HG02571 (cell line): ENCODE data around the gene ZNF512B.
"Not testable (repeated sequence)": the region's sequence is repeated elsewhere in the genome, so short reads cannot be mapped to it uniquely, and the experiment has no call there.

ENCODE experiments used
- ATAC-seq: cut with Tn5 transposase; IDR thresholded peaks from one replicate; pipeline ENCODE4 v1.9.1; 2021; ENCODE audit warnings: mild to moderate bottlenecking, moderate library complexity; ENCODE audit not compliant: unreplicated experiment

The ZNF512B gene

DNA sequence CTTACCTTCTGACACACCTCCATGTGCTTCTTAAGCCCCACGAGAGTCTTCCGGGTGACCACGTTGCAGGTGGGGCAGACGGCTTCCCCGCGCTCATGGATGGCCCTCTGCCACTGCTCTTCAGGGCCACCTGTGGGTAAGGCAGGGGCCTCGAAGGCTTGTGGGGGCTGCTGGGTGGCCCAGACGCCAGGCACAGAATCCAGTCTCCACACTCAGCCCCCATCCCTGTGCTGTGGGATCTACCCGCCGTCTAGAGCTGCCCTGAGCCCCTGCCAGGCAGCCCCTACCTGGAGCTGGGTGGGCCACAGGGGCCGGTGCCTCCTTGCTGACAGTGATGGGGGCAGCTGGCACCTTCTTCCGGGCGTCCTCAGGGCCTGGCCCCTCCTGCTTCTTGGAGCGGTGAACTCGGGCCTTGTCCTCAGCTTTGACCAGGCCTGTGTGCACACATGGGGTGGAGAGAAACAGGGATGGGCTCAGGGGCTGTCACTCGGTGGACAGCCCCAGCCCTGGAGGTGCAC lies 5.9 kb downstream of the ZNF512B start:
- no peak for ATAC-seq

DNA sequence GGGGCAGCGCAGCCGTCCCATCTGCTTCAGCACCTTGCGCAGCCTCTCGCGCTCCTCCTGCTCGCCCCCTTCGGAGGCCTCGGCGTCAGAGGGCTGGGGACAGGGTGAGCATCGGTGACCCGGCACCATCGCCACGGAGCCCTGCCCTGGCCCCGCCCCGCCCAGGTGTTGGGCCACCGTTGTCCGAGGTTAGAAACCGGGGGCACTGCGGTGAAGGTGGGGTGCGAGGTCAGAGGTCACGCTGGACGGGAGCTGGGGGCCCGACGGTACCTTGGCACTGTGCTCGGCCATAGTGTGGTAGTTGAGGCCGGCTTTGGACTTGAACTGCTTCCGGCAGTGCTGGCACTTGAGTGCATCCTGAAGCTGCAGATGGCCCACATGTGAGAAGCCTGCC lies 6.4 kb downstream of the ZNF512B start:
- ATAC-seq = no peak

DNA sequence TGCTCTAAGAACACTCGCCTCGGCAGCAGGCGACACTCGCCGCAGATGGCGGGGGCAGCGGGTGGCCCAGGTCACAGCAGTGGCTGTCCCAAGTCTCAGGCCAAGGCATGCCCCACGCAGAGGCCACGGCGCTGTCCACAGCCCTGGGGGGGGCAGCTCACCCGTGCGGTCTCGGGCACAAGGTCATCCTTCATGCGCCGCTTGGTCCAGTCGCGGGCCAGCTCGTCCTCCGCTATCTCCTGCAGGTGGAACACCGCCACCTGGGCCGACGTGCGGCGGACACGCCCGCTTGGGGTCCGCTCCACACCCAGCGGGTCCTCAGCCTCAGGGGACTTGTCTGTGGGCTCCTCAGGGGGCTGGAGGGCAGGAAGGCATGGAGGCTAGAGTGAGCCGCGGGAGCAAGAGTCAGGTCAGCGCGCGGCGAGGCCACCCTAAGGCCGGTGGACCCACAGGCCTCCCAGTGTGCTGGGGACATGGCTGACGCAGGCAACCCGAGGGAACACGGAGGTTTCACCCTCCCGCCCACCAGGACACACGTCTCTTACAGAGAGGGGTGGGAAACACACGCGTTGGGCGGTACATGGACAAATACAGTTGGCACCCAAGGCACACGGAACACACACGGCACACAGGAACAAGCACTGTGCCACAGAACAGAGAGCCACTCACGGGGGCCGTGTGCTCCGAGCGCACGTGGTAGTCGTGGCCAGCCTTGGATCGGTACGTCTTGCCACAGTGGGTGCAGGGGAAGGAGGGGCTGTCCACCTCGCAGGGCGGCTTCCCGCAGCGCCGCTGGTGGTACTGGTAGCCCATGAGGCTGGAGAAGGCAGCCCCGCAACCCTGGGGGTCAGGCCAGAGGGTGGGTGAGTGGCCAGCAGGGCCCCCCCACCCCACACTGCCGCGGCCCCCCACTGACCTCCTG lies 7.0 kb downstream of the ZNF512B start:
- ATAC-seq = no peak

DNA sequence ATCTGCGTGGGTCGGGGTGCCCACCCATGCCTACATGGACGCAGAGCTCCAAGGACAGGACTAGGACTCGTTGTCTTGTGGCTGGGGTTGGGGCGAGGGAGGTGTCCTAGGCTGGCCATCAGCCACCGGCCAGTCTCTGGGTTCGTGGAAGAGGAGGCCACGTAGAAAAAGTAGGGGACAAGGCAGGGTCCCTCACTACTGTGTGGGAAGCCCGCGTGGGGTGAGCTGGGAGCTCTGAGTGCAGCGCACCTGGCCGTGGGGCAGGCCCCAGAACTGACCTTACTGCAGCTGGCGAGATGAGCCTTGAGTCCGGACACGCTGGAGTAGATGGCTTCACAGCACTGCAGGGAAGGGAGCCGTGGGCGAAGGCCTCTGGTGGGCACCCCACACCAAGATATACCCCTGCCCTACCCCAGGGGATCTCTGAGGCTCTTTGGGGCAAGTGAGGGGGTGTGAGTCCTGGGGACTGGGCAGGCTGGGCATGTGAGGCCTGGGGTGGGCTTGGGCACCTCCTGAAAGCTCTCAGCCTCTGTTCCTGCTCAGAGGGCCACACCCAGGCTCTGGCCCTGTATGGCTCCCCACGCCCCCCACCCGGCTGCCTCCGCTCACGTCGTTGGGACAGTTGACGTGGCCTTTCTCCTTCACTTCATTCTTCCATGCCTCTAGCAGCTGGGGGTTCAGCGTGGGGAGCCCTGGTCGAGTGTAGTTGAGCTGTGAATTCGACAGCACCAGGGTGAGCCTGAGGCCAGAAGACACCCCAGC lies 7.9 kb downstream of the ZNF512B start:
- no peak for ATAC-seq

DNA sequence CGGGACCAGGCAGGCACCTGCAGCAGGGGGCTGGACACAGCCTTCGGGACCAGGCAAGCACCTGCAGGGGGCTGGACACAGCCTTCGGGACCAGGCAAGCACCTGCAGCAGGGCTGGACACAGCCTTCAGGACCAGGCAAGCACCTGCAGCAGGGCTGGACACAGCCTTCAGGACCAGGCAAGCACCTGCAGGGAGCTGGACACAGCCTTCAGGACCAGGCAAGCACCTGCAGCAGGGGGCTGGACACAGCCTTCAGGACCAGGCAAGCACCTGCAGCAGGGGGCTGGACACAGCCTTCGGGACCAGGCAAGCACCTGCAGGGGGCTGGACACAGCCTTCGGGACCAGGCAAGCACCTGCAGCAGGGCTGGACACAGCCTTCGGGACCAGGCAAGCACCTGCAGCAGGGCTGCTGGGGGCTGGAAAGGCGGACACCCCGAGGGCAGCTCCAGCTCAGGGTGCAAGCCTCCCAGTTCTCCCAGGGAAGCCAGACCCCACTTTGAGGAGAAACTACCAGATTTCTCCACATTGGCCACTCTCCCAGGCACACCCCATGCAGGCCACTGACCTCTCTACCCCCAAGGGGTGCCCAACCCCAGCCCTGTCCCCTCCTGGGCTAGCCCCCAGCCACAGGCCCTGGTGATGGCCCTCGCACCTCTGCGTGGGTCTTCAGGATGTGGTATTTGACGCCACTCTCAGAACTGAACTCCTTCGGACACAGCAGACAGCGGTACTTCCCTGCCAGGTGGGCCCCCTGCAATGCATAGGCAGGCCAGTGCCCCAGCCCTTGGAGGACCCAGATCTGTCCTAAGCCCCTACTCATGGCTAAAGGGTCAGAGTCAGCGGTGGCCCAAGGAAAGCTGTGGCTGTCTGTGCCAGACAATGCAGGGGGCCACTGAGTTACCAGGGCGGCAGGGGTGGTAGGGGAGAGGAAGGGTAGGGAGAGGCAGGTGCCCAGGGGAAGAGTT lies 8.8 kb downstream of the ZNF512B start:
- not testable (repeated sequence) for ATAC-seq

DNA sequence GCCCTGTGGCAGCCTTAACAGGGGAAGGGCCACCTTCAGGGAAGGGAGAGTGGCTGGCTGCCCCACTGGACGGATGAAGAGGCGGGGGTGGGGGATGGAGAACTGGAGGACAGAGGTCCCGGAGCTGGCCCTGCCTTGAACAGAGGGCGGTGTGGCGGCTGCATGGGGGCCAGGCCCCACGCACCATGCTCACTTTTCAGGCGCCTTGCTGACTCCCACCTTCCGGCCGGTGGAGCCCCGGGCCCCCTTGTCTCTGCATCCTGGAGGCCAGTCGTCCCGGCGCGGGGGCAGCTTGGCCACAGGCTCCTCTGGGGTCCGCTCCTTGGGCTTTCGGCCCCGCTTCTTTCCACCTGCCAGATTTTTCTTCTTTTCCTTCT lies 10.0 kb downstream of the ZNF512B start:
- ATAC-seq = no peak

DNA sequence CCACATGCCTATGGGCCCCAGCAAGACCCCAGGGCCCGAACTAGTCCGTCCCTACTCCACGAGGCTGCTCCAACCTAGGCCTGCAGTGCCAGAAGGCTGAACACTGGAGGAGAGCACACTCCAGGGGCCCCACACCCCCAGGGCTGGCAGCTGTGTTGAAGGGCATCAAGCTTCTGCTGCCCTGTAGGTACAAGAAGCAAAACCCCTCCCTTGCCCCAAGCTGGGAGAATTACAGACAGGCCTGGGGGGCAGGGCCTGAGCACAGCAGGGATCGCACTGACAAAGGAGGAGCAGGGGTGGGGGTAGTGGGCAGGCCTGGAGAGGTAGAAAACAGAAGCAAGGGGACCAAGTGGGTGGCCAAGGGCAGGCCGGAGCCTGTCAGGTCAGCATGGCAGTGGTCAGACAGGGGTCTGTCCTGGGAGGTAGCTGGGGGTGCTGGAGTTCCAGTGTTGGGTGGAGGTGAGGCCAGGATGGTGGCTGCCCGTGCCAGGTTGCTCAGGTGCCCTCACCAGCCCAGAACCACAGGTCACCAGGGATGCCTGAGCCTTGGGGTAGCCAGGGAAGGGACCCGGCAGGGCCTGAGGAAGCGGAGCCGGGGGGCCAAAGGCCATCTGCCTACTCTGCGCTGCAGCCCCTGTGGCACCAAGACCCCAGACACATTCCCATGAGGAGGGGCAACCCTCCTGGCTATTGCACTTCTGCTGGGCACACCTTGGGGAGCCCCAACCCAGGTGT lies 10.6 kb downstream of the ZNF512B start:
- ATAC-seq = no peak

DNA sequence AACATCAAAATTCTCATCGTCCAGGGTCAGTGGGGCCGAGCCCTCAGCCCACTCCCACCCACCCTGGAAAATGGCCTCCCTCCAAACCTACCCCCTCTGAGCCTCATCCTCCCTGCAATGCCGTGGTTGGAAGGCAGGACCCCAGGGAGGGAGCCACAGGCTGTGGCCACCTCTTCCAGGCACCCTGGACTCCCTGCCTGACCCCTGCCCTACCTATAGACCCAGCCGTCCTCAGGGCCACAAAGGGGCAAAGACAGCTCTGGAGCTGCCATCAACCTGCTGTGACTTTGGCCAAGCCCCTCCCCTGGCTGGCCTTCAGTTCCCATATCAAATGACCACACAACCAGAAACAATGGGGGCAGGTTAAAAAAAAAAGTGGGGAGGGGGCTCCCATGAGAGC lies 11.3 kb downstream of the ZNF512B start:
- no peak for ATAC-seq

DNA sequence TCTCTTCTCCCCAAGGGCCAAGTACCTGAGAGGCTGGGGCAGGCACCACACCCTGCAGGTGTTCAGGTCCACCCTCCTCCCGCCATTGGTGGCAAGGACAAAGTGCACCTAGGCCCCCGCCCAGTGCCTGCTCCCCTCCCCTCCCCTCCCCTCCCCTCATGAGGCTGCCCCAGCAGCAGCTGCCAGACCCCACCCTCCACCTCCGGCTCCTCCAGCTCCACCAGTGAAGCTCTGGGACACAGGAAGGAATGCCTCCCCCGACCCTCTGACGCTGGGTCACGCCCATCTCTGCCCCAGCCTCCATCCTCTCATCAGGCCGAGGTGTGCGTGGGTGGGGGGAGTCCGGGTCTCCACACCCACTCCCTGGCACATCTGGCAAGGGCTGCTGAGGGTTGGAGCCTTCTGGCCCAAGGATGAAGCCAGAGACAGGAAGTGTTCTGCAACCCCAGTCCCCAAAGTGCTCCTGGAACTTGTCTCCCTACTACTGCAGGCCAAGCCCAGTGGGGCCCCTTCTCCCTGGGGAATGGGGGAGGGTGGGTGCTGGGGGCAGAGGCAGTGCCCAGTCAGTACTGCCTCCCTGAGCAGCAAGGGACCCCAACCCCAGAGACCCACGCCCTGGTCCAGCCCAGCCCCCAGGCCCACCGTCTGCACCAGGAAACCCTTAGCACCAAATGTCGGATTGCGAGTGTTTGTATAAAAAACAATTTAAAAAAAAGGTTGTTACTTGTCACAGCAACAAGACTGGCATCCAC lies 11.9 kb downstream of the ZNF512B start:
- no peak for ATAC-seq

DNA sequence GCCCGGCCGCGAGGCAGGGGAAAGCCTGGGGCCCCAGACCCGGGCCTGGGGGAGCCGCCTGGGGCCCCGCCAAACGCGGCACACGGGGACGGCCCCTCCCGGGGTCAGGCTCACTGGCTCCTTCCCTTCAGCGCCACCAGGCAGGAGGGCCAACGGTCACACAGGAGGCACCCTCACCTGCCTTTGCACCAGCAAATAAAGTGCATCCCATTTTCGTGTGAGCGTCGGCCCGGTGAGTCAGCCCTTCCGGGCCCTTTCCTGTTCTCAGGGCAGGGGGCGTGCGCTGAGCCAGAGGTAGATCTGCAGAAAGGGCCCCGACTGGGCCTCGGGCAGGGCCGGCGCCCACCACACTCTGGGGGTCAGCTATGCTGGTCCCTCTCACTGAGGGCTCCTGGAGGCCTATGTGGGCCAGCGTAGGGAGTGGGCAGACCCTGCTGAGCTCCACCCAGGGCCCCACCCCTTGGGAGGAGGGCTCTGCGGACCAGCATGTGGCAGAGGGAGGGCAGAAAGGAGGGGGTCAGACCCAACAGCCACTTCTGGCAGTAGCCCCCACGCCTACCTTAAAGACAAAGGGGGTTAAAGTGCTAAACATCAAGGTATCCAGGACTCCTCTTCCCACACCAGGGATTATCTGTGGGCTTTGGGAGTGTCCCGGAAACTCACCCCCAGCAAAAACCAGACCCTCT lies 12.6 kb downstream of the ZNF512B start:
- ATAC-seq = no peak

DNA sequence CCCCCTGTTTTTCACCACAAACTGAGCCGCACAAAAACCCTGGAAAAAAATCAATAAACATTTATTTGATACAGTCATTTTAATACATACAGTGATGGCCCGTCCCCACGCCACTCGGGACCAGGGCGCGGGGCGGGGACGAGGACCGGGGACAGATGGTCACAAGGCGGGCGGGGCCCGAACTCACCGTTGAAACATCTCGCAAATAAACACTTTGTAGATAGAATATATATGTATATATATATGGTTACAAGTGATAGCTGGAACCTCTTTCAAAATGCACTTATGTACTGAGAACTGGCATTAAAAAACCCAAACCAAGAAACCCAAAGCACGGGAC lies 13.1 kb downstream of the ZNF512B start:
- ATAC-seq = peak; percentile 6

DNA sequence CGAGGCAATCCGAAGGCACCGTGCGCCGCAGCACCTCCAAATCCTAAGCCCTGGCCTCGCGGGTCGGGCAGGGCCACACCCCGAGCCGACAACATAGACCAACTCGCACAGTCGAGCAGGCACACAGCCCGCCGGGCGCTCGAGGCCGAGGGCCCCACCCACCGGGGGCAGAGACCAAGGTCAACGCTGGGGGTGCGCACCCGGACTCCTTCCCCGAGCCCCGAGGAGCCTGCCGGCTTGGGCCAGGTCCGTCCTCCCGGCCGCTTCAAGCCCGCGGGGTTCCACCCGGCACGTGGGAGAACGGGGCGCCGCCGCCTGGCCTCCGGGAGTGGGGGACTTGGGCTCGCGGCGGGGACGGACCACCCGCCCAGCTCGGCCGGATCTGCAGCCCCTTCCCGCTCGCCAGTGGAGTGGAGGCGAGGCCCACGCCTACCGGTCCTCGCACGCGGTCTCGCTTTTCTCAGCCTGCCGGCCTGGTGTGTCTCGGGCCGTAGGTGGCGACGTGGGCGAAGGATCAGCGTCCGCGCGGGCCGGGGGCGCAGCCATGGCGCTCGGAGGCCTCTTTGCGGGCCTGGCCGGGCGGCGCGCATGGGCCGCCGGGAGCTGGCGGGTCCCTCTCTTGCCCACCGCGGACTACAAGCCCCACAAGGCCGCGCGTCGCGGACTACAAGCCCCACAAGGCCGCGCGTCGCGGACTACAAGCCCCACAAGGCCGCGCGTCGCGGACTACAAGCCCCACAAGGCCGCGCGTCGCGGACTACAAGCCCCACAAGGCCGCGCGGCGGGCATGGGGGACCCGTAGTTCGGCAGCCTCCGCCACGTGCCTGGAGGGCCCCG lies 13.7 kb downstream of the ZNF512B start, which contains the start of gene UCKL1:
Gene UCKL1 (minus strand): TSS at position 590 of the 837 bp plus-strand sequence. CDS start 44 bp downstream, at position 546.
- ATAC-seq = peak; percentile 64

DNA sequence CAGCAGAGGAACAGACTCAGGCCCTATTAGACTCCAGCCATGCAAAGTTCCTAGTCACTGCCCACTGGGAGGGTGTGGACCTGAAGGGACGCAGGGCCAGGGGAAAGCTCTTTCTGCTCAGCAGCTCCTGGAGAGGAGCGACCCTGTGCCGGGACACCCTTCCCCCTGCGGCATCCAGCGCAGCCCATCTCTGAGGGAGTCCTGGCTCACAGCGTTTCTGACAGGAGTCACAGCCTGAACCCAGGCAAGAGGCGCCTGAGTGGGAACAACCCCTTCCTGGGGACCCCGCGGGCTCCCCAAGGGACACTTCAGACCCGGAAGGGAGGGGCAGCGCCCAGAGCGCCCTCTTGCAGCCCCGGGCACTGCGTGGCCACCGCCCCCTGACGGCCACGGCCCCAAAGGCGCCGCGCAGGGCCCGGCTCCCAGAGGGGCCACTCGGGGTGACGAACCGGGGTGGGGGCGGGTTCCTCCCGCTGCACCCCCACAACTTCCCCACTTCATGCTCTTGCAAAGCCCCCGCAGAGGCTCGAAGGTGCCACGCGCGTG lies 14.4 kb downstream of the ZNF512B start:
- ATAC-seq = peak; percentile 8

DNA sequence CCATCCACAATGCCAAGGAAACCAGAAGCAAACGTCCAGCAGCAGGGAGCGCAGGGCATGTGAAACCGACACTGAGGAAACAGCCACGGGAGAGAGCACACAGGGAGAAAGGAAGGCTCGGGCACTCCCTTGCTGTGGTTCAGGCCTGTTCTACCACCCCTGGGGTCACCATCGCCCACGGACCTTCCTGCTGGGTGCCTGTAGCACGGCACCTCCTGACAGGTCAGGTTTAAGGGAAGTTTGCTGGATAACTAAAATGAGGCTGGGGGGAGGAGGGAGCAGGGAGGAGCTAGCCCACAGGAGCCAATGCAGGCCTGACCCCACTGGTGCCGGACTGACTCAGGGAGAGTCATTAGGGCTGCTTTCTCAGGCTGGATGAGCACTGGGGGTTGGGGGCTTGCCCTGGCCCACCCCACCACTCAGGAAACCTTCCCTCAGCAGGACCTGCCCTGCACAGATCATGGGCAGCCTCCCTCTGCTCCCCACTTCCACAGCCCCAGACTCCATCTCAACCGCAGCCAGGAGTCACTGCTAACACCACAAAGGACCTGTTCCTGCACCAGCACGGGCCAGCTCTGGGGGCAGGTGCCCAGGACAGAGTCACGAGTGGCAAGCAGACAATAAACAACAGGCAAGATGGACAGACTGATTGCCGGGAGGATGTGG lies 15.8 kb downstream of the ZNF512B start:
- ATAC-seq = no peak

DNA sequence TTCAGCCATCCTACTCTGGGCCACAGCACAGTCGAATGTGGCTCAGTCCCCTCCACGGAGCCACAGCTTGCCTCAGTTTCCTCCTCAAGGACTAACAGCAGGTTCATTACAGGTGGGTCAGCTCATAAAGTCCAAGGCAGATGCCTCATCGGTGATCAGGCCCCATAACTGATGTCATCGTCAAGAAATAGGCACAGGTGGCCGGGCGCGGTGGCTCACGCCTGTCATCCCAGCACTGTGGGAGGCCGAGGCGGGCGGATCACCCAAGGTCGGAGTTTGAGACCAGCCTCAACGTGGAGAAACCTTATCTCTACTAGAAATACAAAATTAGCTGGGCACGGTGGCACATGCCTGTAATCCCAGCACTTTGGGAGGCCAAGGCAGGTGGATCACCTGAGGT lies 17.0 kb downstream of the ZNF512B start:
- ATAC-seq = no peak

DNA sequence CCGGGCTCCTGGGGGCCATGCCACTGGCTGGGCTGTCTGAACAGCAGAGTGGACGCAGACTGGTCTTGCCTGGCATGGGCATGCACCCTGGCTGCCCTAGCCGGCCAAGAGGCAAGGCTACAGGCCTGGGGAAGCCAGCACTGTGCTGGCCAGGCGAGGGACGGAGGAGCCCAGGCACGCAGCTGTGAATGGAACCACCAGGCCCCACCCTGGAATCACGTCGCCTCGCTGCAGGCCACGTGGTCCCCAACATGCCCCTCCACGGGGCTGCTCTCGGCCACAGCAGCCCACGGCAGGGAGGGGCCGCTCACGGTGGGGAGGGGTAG lies 17.6 kb downstream of the ZNF512B start:
- ATAC-seq = no peak
